Upper lobe of left lung (tissue), 6 donors: ENCODE data around the gene SEC61A1. TPM values are rescaled to one million over a fixed set of nuclear protein-coding genes. Genes with fewer than 3 reads are reported as not detected.
A peak's percentile ranks its signal among the peaks of the same experiment; 100 is the strongest.

Experiments
- ATAC-seq, 2 donors: fragments of 200-7000 bp; cut with Tn5 transposase; one replicate each; pipeline ENCODE4 v1.9.1; 2022; ENCODE audit warnings: mild to moderate bottlenecking in 2 of 2, moderate library complexity in 2 of 2; ENCODE audit not compliant: low FRiP score in 2 of 2
- DNase-seq, 2 donors: peaks; one replicate each; pipeline ENCODE4 v3.0.0-alpha.2; 2019 to 2020
- H3K27ac ChIP-seq, 4 donors: fragments of 200-600 bp; sonication (generic); one replicate each; pipeline ENCODE4 v1.5.1; 2016 to 2019
- H3K27me3 ChIP-seq, 4 donors: fragments of 200-600 bp; sonication (generic); one replicate each; pipeline ENCODE4 v1.5.1; 2017 to 2019
- H3K36me3 ChIP-seq, 4 donors: fragments of 200-600 bp; sonication (generic); one replicate each; pipeline ENCODE4 v1.5.1; 2016 to 2019
- H3K4me1 ChIP-seq, 4 donors: fragments of 200-600 bp; sonication (generic); one replicate each; pipeline ENCODE4 v1.5.1; 2018 to 2019
- H3K4me3 ChIP-seq, 4 donors: fragments of 200-600 bp; sonication (generic); one replicate each; pipeline ENCODE4 v1.5.1; 2017 to 2019; ENCODE audit warnings: mild to moderate bottlenecking in 2 of 4, moderate library complexity in 1 of 4
- H3K9me3 ChIP-seq, 4 donors: fragments of 200-600 bp; sonication (generic); one replicate each; pipeline ENCODE4 v1.5.1; 2018 to 2019
- EP300 ChIP-seq, 4 donors: sonication (generic); formaldehyde crosslinking; IDR thresholded peaks; one replicate each; pipeline ENCODE4 v1.5.1; 2017; ENCODE audit warnings: antibody characterized with exemption in 4 of 4, control low read depth in 2 of 4
- POLR2A ChIP-seq, 4 donors: fragments of 450-650 bp; IDR thresholded peaks; one replicate each; pipeline ENCODE4 v1.5.1; 2016 to 2017; ENCODE audit warnings: antibody characterized with exemption in 4 of 4, mild to moderate bottlenecking in 2 of 4
- POLR2AphosphoS5 ChIP-seq, 2 donors: sonication (generic); formaldehyde crosslinking; IDR thresholded peaks; one replicate each; pipeline ENCODE4 v1.5.1; 2017; ENCODE audit warnings: antibody characterized with exemption in 2 of 2
- WGBS, 2 donors: methylation state at CpG; one replicate each; pipeline ENCODE4 v1.1.5; 2017 to 2018; 5-methylcytosine and 5-hydroxymethylcytosine counted together
- total RNA-seq, 6 donors: library from RNA; depleted of rRNA in 4 of 6; stranded (reverse); fragments of >200 nt in 4 of 6; gene quantifications; one replicate each; pipeline versions ENCODE4 v1.1.0 to v1.2.1, GENCODE V29; 2016 to 2021
- TF ChIP-seq, protein P1 (sequence below), 6 experiments: fragments of 450-650 bp in 4 of 6; fragments of 200-600 bp in 2 of 6; sonication (generic) in 2 of 6; IDR thresholded peaks; one replicate each; pipeline ENCODE4 v1.5.1; 2016 to 2019; ENCODE audit warnings: antibody characterized with exemption in 6 of 6
- donor health status: DM: no; HTN: no; CAD: no; lungs with moderate emphysema.
- donor health status: DM: no; HTN: yes; CAD: no; lungs with severe emphysema.

SEC61A1 gene
- total RNA-seq, 6 donors from 2014 or later: 80.7 to 193 (median 164) TPM

DNA sequence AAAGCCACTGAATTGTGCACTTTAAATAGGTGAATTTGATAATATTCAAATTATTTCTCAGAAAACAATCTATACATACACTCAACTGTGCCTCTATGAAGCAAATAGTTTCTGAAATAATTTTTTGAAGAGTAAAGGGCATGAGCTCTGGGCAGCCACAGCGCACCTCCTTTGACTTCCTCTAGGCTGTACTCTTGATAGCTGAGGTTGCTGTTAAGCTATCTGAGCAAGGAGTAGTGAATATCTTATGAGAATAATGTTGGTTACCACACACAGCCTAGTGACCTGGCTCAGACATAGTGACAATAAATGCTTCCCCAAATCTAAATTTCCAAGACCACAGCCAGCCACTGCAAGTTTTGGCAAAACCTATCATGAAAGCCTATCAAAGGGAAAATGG, 11.6 kb upstream of the SEC61A1 start:
- Histone ChIP-seq H3K27ac (no peak overlapping the region), H3K4me1 (no peaks in the 10 kb centered on the region), H3K9me3 (no peaks in the 10 kb centered on the region), H3K27me3 (no peaks in the 10 kb centered on the region), H3K4me3 (no peak overlapping the region), H3K36me3 (no peaks in the 10 kb centered on the region)
- ATAC-seq (no peak), DNase-seq (no peak)
- TF ChIP-seq, protein P1, sequence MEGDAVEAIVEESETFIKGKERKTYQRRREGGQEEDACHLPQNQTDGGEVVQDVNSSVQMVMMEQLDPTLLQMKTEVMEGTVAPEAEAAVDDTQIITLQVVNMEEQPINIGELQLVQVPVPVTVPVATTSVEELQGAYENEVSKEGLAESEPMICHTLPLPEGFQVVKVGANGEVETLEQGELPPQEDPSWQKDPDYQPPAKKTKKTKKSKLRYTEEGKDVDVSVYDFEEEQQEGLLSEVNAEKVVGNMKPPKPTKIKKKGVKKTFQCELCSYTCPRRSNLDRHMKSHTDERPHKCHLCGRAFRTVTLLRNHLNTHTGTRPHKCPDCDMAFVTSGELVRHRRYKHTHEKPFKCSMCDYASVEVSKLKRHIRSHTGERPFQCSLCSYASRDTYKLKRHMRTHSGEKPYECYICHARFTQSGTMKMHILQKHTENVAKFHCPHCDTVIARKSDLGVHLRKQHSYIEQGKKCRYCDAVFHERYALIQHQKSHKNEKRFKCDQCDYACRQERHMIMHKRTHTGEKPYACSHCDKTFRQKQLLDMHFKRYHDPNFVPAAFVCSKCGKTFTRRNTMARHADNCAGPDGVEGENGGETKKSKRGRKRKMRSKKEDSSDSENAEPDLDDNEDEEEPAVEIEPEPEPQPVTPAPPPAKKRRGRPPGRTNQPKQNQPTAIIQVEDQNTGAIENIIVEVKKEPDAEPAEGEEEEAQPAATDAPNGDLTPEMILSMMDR (IDR thresholded peaks at IDR 0.05): no peak
- no peak for TF ChIP-seq POLR2A (IDR thresholded peaks at IDR 0.05)
- TF ChIP-seq POLR2AphosphoS5 (IDR thresholded peaks at IDR 0.05): no peak
- TF ChIP-seq EP300 (IDR thresholded peaks at IDR 0.05): no peak
- 82 to 88% methylated on average over 1 of the region's 1 CpG for whole genome bisulfite sequencing, 2 donors

DNA sequence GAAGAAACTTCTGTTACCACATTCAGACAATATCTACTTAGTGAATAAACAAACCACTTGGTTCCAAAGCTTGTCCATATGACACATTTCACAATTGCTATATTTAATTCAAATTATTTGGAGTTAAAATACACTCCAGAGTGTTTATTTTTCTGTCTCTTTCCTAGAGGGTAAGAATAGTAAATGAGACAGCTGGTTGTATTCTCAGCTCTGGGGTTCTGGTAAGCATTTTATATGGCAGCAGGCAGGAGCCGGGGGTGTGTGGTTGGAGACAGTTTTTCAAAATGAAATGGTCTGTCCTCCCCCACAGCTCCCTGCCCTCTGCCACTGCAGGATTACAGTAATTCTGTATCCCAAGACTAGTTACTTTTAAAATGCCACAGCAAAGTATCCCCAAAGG, 10.9 kb upstream of the SEC61A1 start:
- no peaks in the 10 kb centered on the region for H3K27me3 ChIP-seq
- H3K9me3 ChIP-seq: no peaks in the 10 kb centered on the region
- no peak overlapping the region for H3K27ac ChIP-seq
- H3K4me3 ChIP-seq: no peak overlapping the region
- ATAC-seq: no peak
- 73 to 80% methylated on average over 1 of the region's 1 CpG for WGBS, 2 donors
- H3K4me1 ChIP-seq: no peaks in the 10 kb centered on the region
- no peaks in the 10 kb centered on the region for H3K36me3 ChIP-seq
- DNase-seq: no peak
- TF ChIP-seq EP300 (IDR thresholded peaks at IDR 0.05) (no peak), POLR2A (IDR thresholded peaks at IDR 0.05) (no peak), POLR2AphosphoS5 (IDR thresholded peaks at IDR 0.05) (no peak)
- TF ChIP-seq, protein P1 (IDR thresholded peaks at IDR 0.05): no peak

DNA sequence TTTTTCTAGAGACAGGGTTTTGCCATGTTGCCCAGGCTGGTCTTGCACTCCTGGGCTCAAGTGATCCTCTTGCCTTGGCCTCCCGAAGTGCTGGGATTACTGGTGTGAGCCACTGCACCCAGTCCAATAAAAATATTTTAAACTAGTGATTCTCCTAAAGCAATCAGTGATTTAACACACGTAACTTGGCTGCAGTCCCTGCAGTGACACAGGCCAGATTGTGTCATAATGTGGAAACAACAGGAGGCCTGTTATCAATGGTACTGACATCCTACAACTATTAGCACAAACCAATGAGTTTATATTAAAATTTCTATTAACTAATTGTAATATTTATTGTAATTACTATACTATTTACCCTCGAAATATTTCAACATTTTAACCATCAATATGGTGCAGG, 1.6 kb upstream of the SEC61A1 start:
- no peak for DNase-seq
- no peak for ATAC-seq
- Histone ChIP-seq H3K36me3 (peaks cover 2 to 12% (median 4%) of the 10 kb centered on the region in 4 donors), H3K27me3 (no peaks in the 10 kb centered on the region), H3K4me3 (no peak overlapping the region), H3K9me3 (no peaks in the 10 kb centered on the region), H3K4me1 (peaks cover 27 to 40% (median 31%) of the 10 kb centered on the region in 4 donors), H3K27ac (no peak overlapping the region)
- 85 to 90% methylated on average over 3 of the region's 3 CpGs for WGBS, 2 donors
- no peak for TF ChIP-seq POLR2A (IDR thresholded peaks at IDR 0.05)
- no peak for TF ChIP-seq EP300 (IDR thresholded peaks at IDR 0.05)

DNA sequence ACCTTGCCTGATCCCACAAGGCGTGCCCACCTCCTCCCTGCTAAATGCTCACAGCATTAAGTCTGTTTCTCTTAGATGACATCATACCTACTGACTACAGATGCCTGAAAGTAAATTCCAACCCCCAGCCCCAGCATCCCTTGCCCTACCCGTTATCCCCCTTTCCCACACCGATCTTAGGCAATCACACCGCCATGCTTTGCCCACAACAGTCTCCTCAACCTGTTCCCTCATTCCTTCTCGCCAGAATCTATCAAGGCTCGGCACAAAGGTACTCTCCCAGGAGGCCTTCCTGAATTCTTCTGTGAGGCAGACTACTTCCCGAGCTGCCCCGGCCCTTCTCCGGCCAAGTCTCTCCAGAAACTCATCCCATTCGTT, 789 bp upstream of the SEC61A1 start:
- Histone ChIP-seq H3K27ac (peak overlapping the region; percentile 82 to 95 (median 92)), H3K9me3 (no peaks in the 10 kb centered on the region), H3K4me1 (peaks cover 29 to 48% (median 35%) of the 10 kb centered on the region in 4 donors), H3K27me3 (no peaks in the 10 kb centered on the region), H3K4me3 (peak overlapping the region; percentile 89 to 98 (median 92)), H3K36me3 (peaks cover 6 to 20% (median 9%) of the 10 kb centered on the region in 4 donors)
- ATAC-seq (peak in 1 of 2 donors; percentile 3), DNase-seq (no peak)
- TF ChIP-seq POLR2A (IDR thresholded peaks at IDR 0.05) (no peak), EP300 (IDR thresholded peaks at IDR 0.05) (no peak), POLR2AphosphoS5 (IDR thresholded peaks at IDR 0.05) (no peak)
- TF ChIP-seq, protein P1 (IDR thresholded peaks at IDR 0.05): no peak
- 11 to 14% methylated on average over 10 of the region's 10 CpGs for WGBS, 2 donors

DNA sequence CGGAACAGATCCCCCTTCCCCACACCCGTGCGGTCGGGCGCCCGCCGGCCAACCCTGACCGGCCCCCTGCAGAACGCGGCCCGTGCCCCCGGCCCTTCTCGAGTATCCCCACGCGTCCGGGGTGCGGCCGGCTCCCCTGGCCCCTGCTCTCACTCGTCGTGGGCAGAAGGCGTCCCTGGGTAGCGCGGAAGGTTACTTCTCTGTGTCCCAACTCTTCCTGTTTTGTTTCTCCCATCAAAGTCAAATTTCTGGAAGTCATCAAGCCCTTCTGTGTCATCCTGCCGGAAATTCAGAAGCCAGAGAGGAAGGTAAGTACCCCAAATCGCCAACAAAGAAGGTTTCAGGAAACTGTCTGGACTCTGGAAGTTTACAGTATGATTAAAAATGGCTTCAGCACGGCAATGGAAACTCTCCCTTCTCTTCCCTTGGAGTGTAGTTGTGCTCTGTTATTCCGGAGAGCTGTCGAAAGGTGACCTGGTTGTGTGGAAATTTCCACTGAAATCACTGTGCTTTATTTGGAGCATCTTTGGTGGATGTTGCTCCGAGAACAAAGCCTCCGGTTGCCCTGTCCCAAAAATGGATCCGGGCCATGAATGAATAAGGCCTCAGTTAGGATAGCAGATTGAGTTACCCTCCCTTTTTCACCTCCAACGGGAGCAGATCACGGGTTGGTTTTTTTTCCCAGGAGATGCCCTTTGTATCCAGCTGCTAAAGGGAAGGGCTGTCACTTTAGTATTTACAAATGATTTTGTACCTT, 536 bp downstream of the SEC61A1 start:
- ATAC-seq (peak; percentile 54 to 58), DNase-seq (no peak)
- no peaks in the 10 kb centered on the region for H3K27me3 ChIP-seq
- WGBS, 2 donors: 2 to 6% methylated on average over 26 to 33 of the region's 33 CpGs
- peaks cover 29 to 48% (median 35%) of the 10 kb centered on the region in 4 donors for H3K4me1 ChIP-seq
- no peaks in the 10 kb centered on the region for H3K9me3 ChIP-seq
- no peak for TF ChIP-seq POLR2AphosphoS5 (IDR thresholded peaks at IDR 0.05)
- TF ChIP-seq EP300 (IDR thresholded peaks at IDR 0.05): no peak
- no peak for TF ChIP-seq POLR2A (IDR thresholded peaks at IDR 0.05)
- TF ChIP-seq, protein P1 (IDR thresholded peaks at IDR 0.05): no peak
- peak overlapping the region; percentile 94 to 97 (median 95) for H3K27ac ChIP-seq
- H3K4me3 ChIP-seq: peak overlapping the region; percentile 90 to 98 (median 95)
- peaks cover 11 to 32% (median 17%) of the 10 kb centered on the region in 4 donors for H3K36me3 ChIP-seq
